ENCODE measurements around the gene ARHGAP33.

ARHGAP33 gene

GRCh38 chr19:35816846-35817245, 41.5 kb downstream of the ARHGAP33 start:
- Histone ChIP-seq H3K36me3 (no peaks in the 10 kb centered on the region), H3K27ac (no peak overlapping the region), H3K9me3 (no peaks in the 10 kb centered on the region), H3K4me3 (ENCODE audit: low read depth in 1 of 2, low read length in 1 of 2) (no peak overlapping the region), H3K27me3 (peaks cover 47% of the 10 kb centered on the region), H3K4me1 (ENCODE audit: control insufficient read depth in 1 of 2, insufficient read depth in 1 of 2, low read depth in 1 of 2, low read length in 1 of 2) (no peaks in the 10 kb centered on the region)
- TF ChIP-seq, protein P1, sequence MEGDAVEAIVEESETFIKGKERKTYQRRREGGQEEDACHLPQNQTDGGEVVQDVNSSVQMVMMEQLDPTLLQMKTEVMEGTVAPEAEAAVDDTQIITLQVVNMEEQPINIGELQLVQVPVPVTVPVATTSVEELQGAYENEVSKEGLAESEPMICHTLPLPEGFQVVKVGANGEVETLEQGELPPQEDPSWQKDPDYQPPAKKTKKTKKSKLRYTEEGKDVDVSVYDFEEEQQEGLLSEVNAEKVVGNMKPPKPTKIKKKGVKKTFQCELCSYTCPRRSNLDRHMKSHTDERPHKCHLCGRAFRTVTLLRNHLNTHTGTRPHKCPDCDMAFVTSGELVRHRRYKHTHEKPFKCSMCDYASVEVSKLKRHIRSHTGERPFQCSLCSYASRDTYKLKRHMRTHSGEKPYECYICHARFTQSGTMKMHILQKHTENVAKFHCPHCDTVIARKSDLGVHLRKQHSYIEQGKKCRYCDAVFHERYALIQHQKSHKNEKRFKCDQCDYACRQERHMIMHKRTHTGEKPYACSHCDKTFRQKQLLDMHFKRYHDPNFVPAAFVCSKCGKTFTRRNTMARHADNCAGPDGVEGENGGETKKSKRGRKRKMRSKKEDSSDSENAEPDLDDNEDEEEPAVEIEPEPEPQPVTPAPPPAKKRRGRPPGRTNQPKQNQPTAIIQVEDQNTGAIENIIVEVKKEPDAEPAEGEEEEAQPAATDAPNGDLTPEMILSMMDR (IDR thresholded peaks at IDR 0.05) = no peak

DNA sequence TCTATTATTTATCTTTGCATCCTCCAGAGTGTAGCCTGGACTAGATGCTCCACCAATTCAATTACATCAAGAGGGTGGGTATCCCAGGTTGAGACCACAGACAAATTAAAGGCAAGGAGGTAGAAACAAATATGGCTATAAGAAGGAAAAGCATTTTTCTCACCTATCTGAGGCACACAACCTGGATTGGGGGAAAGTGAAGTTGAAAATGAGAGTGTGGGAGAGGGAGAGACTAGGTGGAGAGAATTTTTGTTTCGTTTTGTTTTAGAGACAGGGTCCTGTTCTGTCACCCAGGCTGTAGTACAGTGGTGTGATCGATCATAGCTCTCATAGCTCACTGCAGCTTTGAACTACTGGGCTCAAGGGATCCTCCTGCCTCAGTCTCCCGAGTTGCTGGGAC, 43.1 kb downstream of the ARHGAP33 start:
- no peaks in the 10 kb centered on the region for H3K9me3 ChIP-seq
- no peak overlapping the region for H3K4me3 ChIP-seq (ENCODE audit: low read depth in 1 of 2, low read length in 1 of 2)
- H3K36me3 ChIP-seq = no peaks in the 10 kb centered on the region
- H3K27me3 ChIP-seq = peaks cover 47% of the 10 kb centered on the region
- H3K27ac ChIP-seq = no peak overlapping the region
- TF ChIP-seq, protein P1 (IDR thresholded peaks at IDR 0.05) = no peak
- no peaks in the 10 kb centered on the region for H3K4me1 ChIP-seq (ENCODE audit: control insufficient read depth in 1 of 2, insufficient read depth in 1 of 2, low read depth in 1 of 2, low read length in 1 of 2)

DNA sequence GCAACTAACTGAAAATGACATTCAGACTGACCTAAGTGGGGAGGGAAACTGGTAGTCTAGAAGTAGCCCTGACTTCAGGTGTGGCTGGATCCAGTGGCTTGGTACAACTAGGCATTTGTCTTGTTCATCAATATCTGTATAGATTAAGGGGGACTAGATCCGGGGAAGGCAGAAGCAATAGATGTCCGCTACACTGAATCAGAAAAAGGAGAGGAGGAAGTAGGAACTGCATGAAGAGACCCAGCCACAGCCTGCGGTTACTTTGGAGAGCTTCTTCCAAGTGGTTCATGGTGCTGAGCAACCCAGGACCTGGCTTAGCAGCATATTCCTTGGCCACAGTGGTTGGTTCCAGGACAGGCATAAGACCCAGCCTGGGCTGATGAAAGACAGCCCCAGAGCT, 47.2 kb downstream of the ARHGAP33 start:
- peaks cover 57% of the 10 kb centered on the region for H3K27me3 ChIP-seq
- no peaks in the 10 kb centered on the region for H3K36me3 ChIP-seq
- H3K27ac ChIP-seq = no peak overlapping the region
- TF ChIP-seq, protein P1 (IDR thresholded peaks at IDR 0.05) = no peak
- no peaks in the 10 kb centered on the region for H3K4me1 ChIP-seq (ENCODE audit: control insufficient read depth in 1 of 2, insufficient read depth in 1 of 2, low read depth in 1 of 2, low read length in 1 of 2)
- H3K4me3 ChIP-seq (ENCODE audit: low read depth in 1 of 2, low read length in 1 of 2) = no peak overlapping the region
- H3K9me3 ChIP-seq = no peaks in the 10 kb centered on the region

- TF ChIP-seq, protein P1 (IDR thresholded peaks at IDR 0.05) = no peak
- Histone ChIP-seq H3K27me3 (peaks cover 56% of the 10 kb centered on the region), H3K4me3 (ENCODE audit: low read depth in 1 of 2, low read length in 1 of 2) (no peak overlapping the region), H3K9me3 (no peaks in the 10 kb centered on the region), H3K4me1 (ENCODE audit: control insufficient read depth in 1 of 2, insufficient read depth in 1 of 2, low read depth in 1 of 2, low read length in 1 of 2) (no peaks in the 10 kb centered on the region), H3K36me3 (no peaks in the 10 kb centered on the region), H3K27ac (no peak overlapping the region)
Measured at GRCh38 chr19:35824150-35824549, 48.8 kb downstream of the ARHGAP33 start.

DNA sequence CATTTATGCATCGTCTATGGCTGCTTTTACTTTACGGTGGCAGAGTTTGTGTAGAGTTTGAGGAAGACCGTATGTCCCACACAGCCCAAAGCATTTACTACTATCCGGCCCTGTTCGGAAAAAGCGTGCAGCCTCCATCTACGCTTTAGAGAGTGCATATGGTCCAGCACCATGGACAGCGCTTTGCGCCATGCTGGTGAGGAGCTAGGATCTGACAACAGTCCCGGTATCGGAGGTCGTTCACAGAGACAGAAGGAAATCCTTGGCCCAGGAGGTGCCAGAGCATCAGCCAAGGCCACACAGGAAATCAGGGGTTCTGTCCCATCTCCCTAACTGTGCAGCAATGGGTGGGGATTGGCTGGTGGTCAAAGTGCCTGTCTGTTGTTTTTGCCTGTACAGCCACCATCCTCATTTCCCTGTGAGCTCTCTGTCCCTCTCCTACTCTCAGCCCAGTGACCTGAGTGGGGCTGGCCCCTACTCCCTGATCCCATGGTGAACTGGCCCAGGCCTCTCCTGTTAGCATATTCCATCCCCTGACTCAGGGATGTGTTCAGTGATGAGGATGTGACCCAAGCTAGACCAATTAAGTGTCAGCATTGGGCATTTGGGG, 53.4 kb downstream of the ARHGAP33 start:
- Histone ChIP-seq H3K27me3 (peaks cover 65% of the 10 kb centered on the region), H3K4me1 (ENCODE audit: control insufficient read depth in 1 of 2, insufficient read depth in 1 of 2, low read depth in 1 of 2, low read length in 1 of 2) (no peaks in the 10 kb centered on the region), H3K27ac (no peak overlapping the region), H3K36me3 (no peaks in the 10 kb centered on the region), H3K9me3 (no peaks in the 10 kb centered on the region), H3K4me3 (ENCODE audit: low read depth in 1 of 2, low read length in 1 of 2) (no peak overlapping the region)
- TF ChIP-seq, protein P1 (IDR thresholded peaks at IDR 0.05) = no peak
